Adipose tissue (tissue), 3 donors: ENCODE results near the gene ERI2. TPM values are rescaled to one million over a fixed set of nuclear protein-coding genes. Genes with fewer than 3 reads are reported as not detected.

Experiments used
- H3K27ac ChIP-seq: one replicate; pipeline ENCODE4 v1.5.1; 2013; ENCODE audit warnings: low read depth, low read length
- WGBS, 3 donors: extraction: QIAGEN DNeasy Blood & Tissue Kit; methylation state at CpG; one replicate each; pipeline ENCODE4 v1.1.7; 2013; 5-methylcytosine and 5-hydroxymethylcytosine counted together
- polyA plus RNA-seq, 3 donors: library from polyadenylated mRNA; stranded (reverse); fragments of 200-250 nt; gene quantifications; one replicate each; pipeline ENCODE4 v1.2.3, GENCODE V29; 2013
- donor health status: healthy with polysubstance abuse.
- donor health status: Bipolar disorder and iron deficiency.
- donor health status: healthy.

ERI2 gene, protein sequence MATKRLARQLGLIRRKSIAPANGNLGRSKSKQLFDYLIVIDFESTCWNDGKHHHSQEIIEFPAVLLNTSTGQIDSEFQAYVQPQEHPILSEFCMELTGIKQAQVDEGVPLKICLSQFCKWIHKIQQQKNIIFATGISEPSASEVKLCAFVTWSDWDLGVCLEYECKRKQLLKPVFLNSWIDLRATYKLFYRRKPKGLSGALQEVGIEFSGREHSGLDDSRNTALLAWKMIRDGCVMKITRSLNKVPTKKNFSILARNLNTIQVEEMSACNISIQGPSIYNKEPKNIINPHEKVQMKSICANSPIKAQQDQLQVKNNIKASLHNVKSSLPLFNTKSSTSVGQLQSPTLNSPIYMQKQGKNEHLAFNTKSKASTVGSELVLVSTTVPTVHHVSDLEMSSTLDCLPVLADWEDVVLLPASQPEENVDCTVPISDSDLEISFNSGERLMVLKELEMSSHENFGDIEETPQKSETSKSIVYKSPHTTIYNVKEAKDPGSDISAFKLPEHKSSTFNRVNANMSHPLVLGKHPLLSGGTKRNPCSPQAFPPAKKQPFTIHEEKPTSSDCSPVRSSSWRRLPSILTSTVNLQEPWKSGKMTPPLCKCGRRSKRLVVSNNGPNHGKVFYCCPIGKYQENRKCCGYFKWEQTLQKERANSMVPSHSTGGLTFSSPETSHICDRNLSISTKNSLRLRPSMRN
- polyA plus RNA-seq: 10 to 100 TPM in 1 of 3 donors, 1 to 10 TPM in 2; 8.2 to 10.7 (median 8.5) TPM

DNA sequence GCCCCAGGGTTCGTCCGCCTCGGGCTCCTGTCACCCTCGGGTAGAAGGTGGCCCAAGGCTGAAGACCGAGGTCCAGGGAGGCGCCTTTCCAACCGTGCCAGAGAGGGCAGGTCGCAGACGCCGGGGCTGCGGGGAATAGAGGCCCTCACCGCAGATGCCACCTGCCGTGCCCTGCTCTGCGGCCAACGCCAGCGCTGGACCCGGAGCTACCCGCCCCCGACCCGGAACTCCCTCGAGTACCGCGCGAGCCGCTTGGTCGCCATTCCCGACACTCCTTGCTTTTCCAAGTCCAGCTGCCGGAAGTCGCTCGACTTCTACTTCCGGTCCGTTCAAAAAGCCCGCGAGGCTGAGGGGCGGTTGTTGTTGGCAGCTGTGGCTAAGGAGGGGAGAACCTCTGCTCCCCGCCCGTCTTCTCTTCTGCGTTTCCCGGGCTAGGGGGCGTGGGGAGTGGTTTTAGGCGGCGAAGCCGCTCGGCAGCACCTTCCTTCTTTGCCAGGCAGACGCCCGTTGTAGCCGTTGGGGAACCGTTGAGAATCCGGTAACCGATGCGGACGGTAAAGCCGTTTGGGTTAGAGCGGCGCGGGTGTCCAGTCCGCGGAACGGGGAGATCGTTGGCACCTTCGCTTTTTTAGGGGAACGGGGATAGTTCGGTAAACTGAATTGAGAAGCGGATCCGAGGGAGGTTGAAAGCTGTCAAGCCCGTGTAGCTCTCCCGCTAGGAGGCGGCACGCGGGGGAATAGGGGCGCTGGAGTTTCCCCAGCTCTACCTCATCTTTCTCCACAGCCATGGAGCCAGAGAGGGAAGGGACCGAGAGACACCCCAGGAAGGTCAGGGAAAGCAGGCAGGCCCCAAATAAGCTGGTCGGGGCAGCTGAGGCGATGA lies at the start of gene ERI2, which contains the start of gene REXO5:
ERI2 (minus strand) TSS at position 305 of the 883 bp plus-strand sequence; CDS start at position 263, 42 bp downstream.
REXO5 (plus strand) TSS at position 360 of the 883 bp plus-strand sequence; CDS start at position 787, 427 bp downstream.
- 0% methylated on average over 74 of the region's 74 CpGs for WGBS, 3 donors
- H3K27ac ChIP-seq: no peak within 1 kb of the TSS

GRCh38 chr16:20854963-20855362 lies 48.7 kb upstream of the ERI2 start:
- 91 to 100% (median 96%) methylated on average over 2 of the region's 2 CpGs for WGBS, 3 donors
- H3K27ac ChIP-seq: no peak overlapping the region

- H3K27ac ChIP-seq: no peak overlapping the region
- 84 to 94% (median 85%) methylated on average over 3 of the region's 3 CpGs for WGBS, 3 donors
Measured at GRCh38 chr16:20853981-20854620, 47.8 kb upstream of the ERI2 start.

GRCh38 chr16:20853143-20853542 lies 46.9 kb upstream of the ERI2 start:
- no peak overlapping the region for H3K27ac ChIP-seq
- WGBS, 3 donors: 60 to 76% (median 61%) methylated on average over 5 of the region's 5 CpGs

GRCh38 chr16:20851601-20852000 lies 45.3 kb upstream of the ERI2 start:
- WGBS, 3 donors: 31 to 41% (median 33%) methylated on average over 2 of the region's 2 CpGs
- no peak overlapping the region for H3K27ac ChIP-seq

DNA sequence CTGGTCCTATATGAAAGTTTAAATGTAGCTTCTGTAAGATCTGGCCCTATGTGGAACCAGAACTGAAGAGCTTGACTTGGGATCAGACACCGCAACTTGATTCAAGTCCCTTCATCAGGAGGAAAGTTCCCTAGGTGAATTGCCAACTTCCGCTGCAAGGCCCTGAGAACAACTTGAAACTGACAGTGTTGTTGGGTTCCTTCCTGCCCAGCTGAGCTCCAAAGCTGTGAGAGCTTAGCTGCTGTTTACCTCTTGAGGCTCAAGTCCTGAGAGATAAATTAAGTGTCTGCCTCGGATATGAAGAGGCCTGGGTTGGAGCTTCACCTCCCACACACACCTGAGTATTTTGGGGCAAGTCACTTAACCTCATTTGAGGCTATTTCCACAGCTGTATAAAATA lies 44.7 kb upstream of the ERI2 start:
- WGBS, 3 donors: 46 to 72% (median 52%) methylated on average over 3 of the region's 3 CpGs
- no peak overlapping the region for H3K27ac ChIP-seq

- 33 to 48% (median 37%) methylated on average over 6 of the region's 6 CpGs for WGBS, 3 donors
- H3K27ac ChIP-seq: no peak overlapping the region
Measured at GRCh38 chr16:20849589-20850390, 43.5 kb upstream of the ERI2 start.

- no peak overlapping the region for H3K27ac ChIP-seq
- 30 to 98% (median 59%) methylated on average over 2 of the region's 2 CpGs for WGBS, 3 donors
Measured at GRCh38 chr16:20847550-20847949, 41.3 kb upstream of the ERI2 start.

DNA sequence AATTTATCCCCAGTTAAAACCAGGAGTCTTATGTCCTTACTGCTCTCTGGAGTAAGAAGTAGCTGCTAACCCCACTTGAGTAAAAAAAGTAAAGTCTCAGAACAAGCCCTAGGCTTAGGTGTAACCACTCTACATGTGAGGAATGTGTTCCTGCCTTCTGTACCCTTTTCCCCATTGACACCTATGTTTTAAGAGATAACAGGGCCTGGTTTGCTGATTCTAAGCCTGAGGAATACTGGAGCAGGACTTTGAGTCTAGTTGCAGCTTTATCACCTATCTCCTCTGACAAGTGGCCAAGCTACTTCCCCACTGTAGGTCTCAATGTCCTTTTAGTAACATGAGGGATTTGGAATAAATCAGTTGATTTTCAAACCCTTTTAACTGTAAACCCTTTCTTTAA lies 40.3 kb upstream of the ERI2 start:
- no peak overlapping the region for H3K27ac ChIP-seq

GRCh38 chr16:20846030-20846429 lies 39.8 kb upstream of the ERI2 start:
- no peak overlapping the region for H3K27ac ChIP-seq
- 86 to 96% (median 89%) methylated on average over 6 of the region's 6 CpGs for WGBS, 3 donors

DNA sequence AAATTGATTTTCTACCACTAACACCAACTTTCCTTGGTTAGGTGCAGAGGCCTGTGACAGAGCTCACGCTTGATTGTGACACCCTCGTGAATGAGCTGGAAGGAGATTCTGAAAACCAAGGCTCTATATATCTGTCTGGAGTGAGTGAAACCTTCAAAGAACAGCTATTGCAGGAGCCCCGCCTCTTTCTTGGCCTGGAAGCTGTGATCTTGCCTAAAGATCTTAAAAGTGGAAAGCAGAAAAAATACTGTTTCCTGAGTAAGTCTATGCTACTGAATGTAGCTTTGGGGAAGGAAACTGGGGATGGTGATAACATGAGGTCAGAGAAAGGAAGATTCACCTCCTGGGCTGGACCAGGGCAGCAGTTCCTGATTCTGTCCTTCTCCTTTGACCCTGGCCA lies 38.3 kb upstream of the ERI2 start:
- WGBS, 3 donors: 58 to 83% (median 63%) methylated on average over 3 of the region's 3 CpGs
- no peak overlapping the region for H3K27ac ChIP-seq

- no peak overlapping the region for H3K27ac ChIP-seq
- WGBS, 3 donors: 79 to 84% (median 82%) methylated on average over 2 of the region's 2 CpGs
Measured at GRCh38 chr16:20844054-20844453, 37.8 kb upstream of the ERI2 start.

- H3K27ac ChIP-seq: no peak overlapping the region
- 75 to 99% (median 79%) methylated on average over 2 of the region's 2 CpGs for WGBS, 3 donors
Measured at GRCh38 chr16:20839504-20839903, 33.2 kb upstream of the ERI2 start.

- 74 to 88% (median 85%) methylated on average over 1 of the region's 1 CpG for WGBS, 3 donors
- H3K27ac ChIP-seq: no peak overlapping the region
Measured at GRCh38 chr16:20838240-20838639, 32.0 kb upstream of the ERI2 start.

GRCh38 chr16:20833086-20833485 lies 26.8 kb upstream of the ERI2 start:
- H3K27ac ChIP-seq: no peak overlapping the region
- WGBS, 3 donors: 86 to 90% (median 88%) methylated on average over 2 of the region's 2 CpGs

DNA sequence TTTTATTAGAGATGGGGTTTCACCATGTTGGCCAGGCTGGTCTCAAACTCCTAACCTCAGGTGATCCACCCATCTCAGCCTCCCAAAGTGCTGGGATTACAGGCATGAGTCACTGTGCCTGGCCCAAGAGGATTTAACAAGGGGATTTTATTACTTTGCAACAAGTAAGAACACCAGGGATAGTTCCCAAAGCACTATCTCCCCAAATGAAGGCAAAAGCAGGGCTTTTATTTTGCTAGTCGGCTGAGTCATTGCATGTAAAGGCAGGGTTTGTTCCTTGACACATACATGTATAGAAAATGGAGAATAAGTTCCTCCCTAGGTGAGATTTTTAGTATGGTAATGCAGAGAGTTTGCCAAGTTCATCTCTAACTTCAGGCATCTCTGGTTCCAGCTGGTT lies 24.1 kb upstream of the ERI2 start:
- WGBS, 3 donors: 83 to 89% (median 88%) methylated on average over 1 of the region's 1 CpG
- H3K27ac ChIP-seq: no peak overlapping the region

DNA sequence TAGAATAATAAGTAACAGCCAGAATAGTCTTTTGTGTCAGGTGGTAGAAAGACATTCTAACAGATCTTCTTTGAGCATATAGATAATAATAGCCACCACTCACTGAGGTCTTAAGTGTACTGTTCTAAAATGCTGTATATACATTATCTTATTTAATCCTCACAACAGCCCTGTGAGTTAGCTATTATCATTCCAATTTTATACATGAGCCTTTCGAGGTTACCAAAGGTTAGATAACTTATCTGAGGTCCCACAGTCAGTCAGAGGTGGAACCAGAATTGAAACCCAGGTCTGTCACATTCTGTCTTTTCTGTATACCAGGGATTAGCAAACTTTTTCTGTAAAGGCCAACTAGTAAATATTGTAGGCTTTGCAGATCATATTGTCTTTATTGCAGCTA lies 23.3 kb upstream of the ERI2 start:
- 84 to 97% (median 92%) methylated on average over 1 of the region's 1 CpG for WGBS, 3 donors

More for the DNA sequence above, 23.3 kb upstream of the ERI2 start:
- no peak overlapping the region for H3K27ac ChIP-seq
